GM23338 (cell line): ENCODE data around the gene RAB31. TPM values are rescaled to one million over a fixed set of nuclear protein-coding genes. Genes with fewer than 3 reads are reported as not detected.

Source experiments
- ATAC-seq: fragments of 200-7000 bp; cut with Tn5 transposase; 3 replicates; pipeline ENCODE4 v1.9.1; 2020
- DNase-seq: peaks from one replicate; pipeline ENCODE4 v3.0.0-alpha.2; 2015; ENCODE audit warnings: low spot score
- H2AFZ ChIP-seq: fragments of 200-600 bp; sonication (generic); 2 replicates; pipeline ENCODE4 v1.8.0; 2016; ENCODE audit warnings: antibody characterized with exemption, mild to moderate bottlenecking, moderate library complexity
- H3F3A ChIP-seq: fragments of 200-600 bp; sonication (generic); replicated peaks from 2 replicates; pipeline ENCODE4 v1.8.0; 2017; ENCODE audit warnings: antibody characterized with exemption, mixed run types, low read depth
- H3K27ac ChIP-seq: fragments of 200-600 bp; sonication (generic); 2 replicates; pipeline ENCODE4 v1.6.1; 2016; ENCODE audit warnings: low read depth
- H3K27me3 ChIP-seq: fragments of 200-600 bp; sonication (generic); 2 replicates; pipeline ENCODE4 v1.8.0; 2016; ENCODE audit warnings: mild to moderate bottlenecking, mixed run types, moderate library complexity; ENCODE audit not compliant: insufficient read depth
- H3K36me3 ChIP-seq: fragments of 200-600 bp; sonication (generic); 2 replicates; pipeline ENCODE4 v1.8.0; 2016; ENCODE audit warnings: mild to moderate bottlenecking; ENCODE audit not compliant: insufficient read depth
- H3K4me1 ChIP-seq: fragments of 200-600 bp; sonication (generic); 2 replicates; pipeline ENCODE4 v1.8.0; 2016; ENCODE audit warnings: mild to moderate bottlenecking, moderate library complexity; ENCODE audit not compliant: insufficient read depth
- H3K4me2 ChIP-seq: fragments of 200-600 bp; sonication (generic); 2 replicates; pipeline ENCODE4 v1.7.1; 2017; ENCODE audit warnings: mixed run types
- H3K4me3 ChIP-seq: fragments of 200-600 bp; sonication (generic); 2 replicates; pipeline ENCODE4 v1.6.1; 2016; ENCODE audit warnings: mixed run types
- H3K79me2 ChIP-seq: fragments of 200-600 bp; sonication (generic); replicated peaks from 2 replicates; pipeline ENCODE4 v1.8.0; 2017; ENCODE audit warnings: mild to moderate bottlenecking; ENCODE audit not compliant: insufficient read depth
- H3K9me2 ChIP-seq: fragments of 200-600 bp; sonication (generic); 2 replicates; pipeline ENCODE4 v1.8.0; 2017; ENCODE audit not compliant: insufficient read depth
- H4K20me1 ChIP-seq: fragments of 200-600 bp; sonication (generic); replicated peaks from 2 replicates; pipeline ENCODE4 v1.8.0; 2017; ENCODE audit warnings: mild to moderate bottlenecking; ENCODE audit not compliant: insufficient read depth
- H3K27ac Mint-ChIP-seq: 2 replicates; pipeline ENCODE4 v1.8.0; 2020; ENCODE audit warnings: inconsistent platforms, mild to moderate bottlenecking, moderate library complexity, mixed read lengths
- H3K27me3 Mint-ChIP-seq: 3 replicates; pipeline ENCODE4 v1.8.0; 2022; ENCODE audit warnings: low read depth, mild to moderate bottlenecking, moderate library complexity, mixed read lengths, inconsistent platforms; ENCODE audit not compliant: insufficient read depth, poor library complexity
- H3K36me3 Mint-ChIP-seq: 3 replicates; pipeline ENCODE4 v1.8.0; 2021; ENCODE audit warnings: low read depth, mild to moderate bottlenecking, inconsistent platforms, moderate library complexity, mixed read lengths
- H3K4me1 Mint-ChIP-seq: 3 replicates; pipeline ENCODE4 v1.8.0; 2020; ENCODE audit warnings: mild to moderate bottlenecking, inconsistent platforms, mixed read lengths
- H3K4me3 Mint-ChIP-seq: 3 replicates; pipeline ENCODE4 v1.8.0; 2021; ENCODE audit warnings: moderate library complexity, mild to moderate bottlenecking, inconsistent platforms, mixed read lengths
- H3K9me3 Mint-ChIP-seq: 3 replicates; pipeline ENCODE4 v1.8.0; 2020; ENCODE audit warnings: moderate library complexity, mild to moderate bottlenecking, inconsistent platforms, mixed read lengths
- CTCF ChIP-seq, 2 experiments: fragments of 200-600 bp in 1 of 2; sonication (generic) in 1 of 2; conservative IDR thresholded peaks; 2 replicates each; pipeline versions ENCODE4 v1.5.1 to v1.6.1; 2016 to 2017; ENCODE audit warnings: antibody characterized with exemption in 2 of 2, low read depth in 2 of 2, mild to moderate bottlenecking in 2 of 2, moderate library complexity in 1 of 2
- EZH2 ChIP-seq: fragments of 200-600 bp; sonication (generic); IDR thresholded peaks from one replicate; pipeline ENCODE4 v1.8.0; 2017; ENCODE audit warnings: antibody characterized with exemption, mild to moderate bottlenecking, low read depth; ENCODE audit not compliant: unreplicated experiment
- JUNB ChIP-seq: IDR thresholded peaks from one replicate; pipeline ENCODE4 v1.6.1; 2016; ENCODE audit warnings: antibody characterized with exemption; ENCODE audit not compliant: unreplicated experiment
- POLR2AphosphoS5 ChIP-seq: IDR thresholded peaks from 2 replicates; pipeline ENCODE4 v1.6.1; 2016; ENCODE audit warnings: antibody characterized with exemption, low read depth
- ZNF462 ChIP-seq: fragments of 250-450 bp; sonication (Bioruptor Pico); IDR thresholded peaks from 2 replicates; pipeline ENCODE4 v1.5.0; 2020; ENCODE audit warnings: mild to moderate bottlenecking, moderate library complexity
- polyA plus RNA-seq: library from polyadenylated mRNA; unstranded; fragments of >200 nt; fragmentation: Nextera tagmentation; extraction: Ambion mirVana; gene quantifications from 2 replicates; pipeline ENCODE4 v1.2.1, GENCODE V29; 2016
- total RNA-seq: library from RNA; depleted of rRNA; stranded (reverse); fragments of >200 nt; shearing (Covaris generic); gene quantifications from 2 replicates; pipeline ENCODE4 v1.2.3, GENCODE V29; 2014

The RAB31 gene
- total and polyA plus RNA-seq, 2 experiments from 2014 or later, result 33.8 to 46.1 TPM

- TF ChIP-seq ZNF462 (CRISPR knock-in tag) (no peak), POLR2AphosphoS5 (no peak)
Observed at GRCh38 chr18:9726175-9726574, 18.1 kb downstream of the RAB31 start (continued).

GRCh38 chr18:9726936-9727335, 18.8 kb downstream of the RAB31 start:
- TF ChIP-seq JUNB, result no peak
- peaks cover 7% of the 10 kb centered on the region for H3K4me1 Mint-ChIP-seq
- peaks cover 1% of the 10 kb centered on the region for H3K27me3 Mint-ChIP-seq
- H3K27me3 ChIP-seq, result no peaks in the 10 kb centered on the region
- peaks cover 10% of the 10 kb centered on the region; the same call in 1 of the 2 replicates for H3K4me1 ChIP-seq
- H3K4me3 ChIP-seq, result no peak overlapping the region
- H3K9me2 ChIP-seq, result no peaks in the 10 kb centered on the region
- peaks cover 3% of the 10 kb centered on the region; the same call in 1 of the 3 replicates for H3K9me3 Mint-ChIP-seq
- H3K79me2 ChIP-seq, result peaks cover 9% of the 10 kb centered on the region
- no peak overlapping the region for H3K4me3 Mint-ChIP-seq
- H3K27ac Mint-ChIP-seq, result no peak overlapping the region
- no peak overlapping the region for H3K27ac ChIP-seq
- no peaks in the 10 kb centered on the region for H3F3A ChIP-seq
- H3K4me2 ChIP-seq, result no peak overlapping the region
- DNase-seq (no peak), ATAC-seq (no peak)
- no peak overlapping the region for H2AFZ ChIP-seq
- peaks cover 4% of the 10 kb centered on the region for H3K36me3 Mint-ChIP-seq
- no peaks in the 10 kb centered on the region for H3K36me3 ChIP-seq
- H4K20me1 ChIP-seq, result 0 out of 2 replicates have a peak, but pooled peaks cover 5% of the 10 kb centered on the region

GRCh38 chr18:9730786-9731185, 22.7 kb downstream of the RAB31 start:
- H3K4me2 ChIP-seq, result no peak overlapping the region
- no peaks in the 10 kb centered on the region for H3F3A ChIP-seq
- H3K4me1 Mint-ChIP-seq, result peaks cover 11% of the 10 kb centered on the region
- no peaks in the 10 kb centered on the region for H3K27me3 ChIP-seq
- no peak overlapping the region for H3K27ac Mint-ChIP-seq
- H3K27me3 Mint-ChIP-seq, result no peaks in the 10 kb centered on the region
- 0 out of 2 replicates have a peak, but pooled peaks cover 5% of the 10 kb centered on the region for H4K20me1 ChIP-seq
- no peaks in the 10 kb centered on the region for H3K36me3 Mint-ChIP-seq
- no peak overlapping the region for H3K27ac ChIP-seq
- no peak for ATAC-seq
- no peak for DNase-seq
- H3K4me3 Mint-ChIP-seq, result no peak overlapping the region
- H3K36me3 ChIP-seq, result no peaks in the 10 kb centered on the region
- H3K4me3 ChIP-seq, result no peak overlapping the region
- H2AFZ ChIP-seq, result no peak overlapping the region
- H3K79me2 ChIP-seq, result peaks cover 9% of the 10 kb centered on the region
- no peaks in the 10 kb centered on the region for H3K9me3 Mint-ChIP-seq
- H3K4me1 ChIP-seq, result peaks cover 4% of the 10 kb centered on the region; the same call in 1 of the 2 replicates
- H3K9me2 ChIP-seq, result no peaks in the 10 kb centered on the region
- TF ChIP-seq CTCF (conservative IDR thresholded peaks at IDR 0.05; ENCODE audit: low read depth in 2 of 2) (no peak), EZH2 (no peak)
